HG03432 (cell line): ENCODE data around the gene ADAM11.

Experiments used
- ATAC-seq: cut with Tn5 transposase; IDR thresholded peaks from one replicate; pipeline ENCODE4 v1.9.1; 2021; ENCODE audit warnings: mild to moderate bottlenecking, moderate library complexity; ENCODE audit not compliant: unreplicated experiment

ADAM11 gene

GRCh38 chr17:44757045-44757917, 1.5 kb upstream of the ADAM11 start:
- ATAC-seq = no peak

- no peak for ATAC-seq
These were observed 822 bp upstream of the ADAM11 start for GRCh38 chr17:44757918-44758413.

DNA sequence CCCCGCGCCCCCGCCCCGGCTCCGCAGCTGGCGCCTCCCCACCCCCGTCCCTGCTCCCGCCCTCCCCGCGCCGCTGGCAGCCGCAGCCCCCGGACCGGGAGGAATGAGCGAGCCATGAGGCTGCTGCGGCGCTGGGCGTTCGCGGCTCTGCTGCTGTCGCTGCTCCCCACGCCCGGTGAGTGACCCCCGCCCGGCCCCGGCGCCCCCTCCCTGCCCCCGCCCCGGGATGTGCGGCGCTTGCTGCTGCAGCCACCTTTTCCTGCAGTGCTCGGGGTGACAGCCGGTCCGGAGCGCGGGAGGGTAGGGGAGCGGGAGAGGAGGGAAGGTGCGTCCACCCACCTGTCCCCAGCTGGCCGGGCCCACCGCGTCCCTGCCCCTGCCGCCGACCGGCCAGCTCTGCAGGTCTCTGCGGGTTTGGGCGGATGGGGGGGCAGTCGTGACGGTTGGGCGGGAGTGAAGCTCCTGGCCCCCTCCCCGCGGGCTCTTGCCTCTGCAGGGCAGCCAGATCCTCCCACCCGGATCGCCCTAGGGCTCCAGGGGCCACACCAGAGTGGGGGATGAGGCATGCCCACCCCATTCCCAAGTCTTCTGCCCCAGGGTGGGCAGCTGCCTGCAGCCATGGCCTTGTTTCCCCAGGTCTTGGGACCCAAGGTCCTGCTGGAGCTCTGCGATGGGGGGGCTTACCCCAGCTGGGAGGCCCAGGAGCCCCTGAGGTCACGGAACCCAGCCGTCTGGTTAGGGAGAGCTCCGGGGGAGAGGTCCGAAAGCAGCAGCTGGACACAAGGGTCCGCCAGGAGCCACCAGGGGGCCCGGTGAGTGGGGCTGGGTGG, 513 bp downstream of the ADAM11 start:
- ATAC-seq = no peak

DNA sequence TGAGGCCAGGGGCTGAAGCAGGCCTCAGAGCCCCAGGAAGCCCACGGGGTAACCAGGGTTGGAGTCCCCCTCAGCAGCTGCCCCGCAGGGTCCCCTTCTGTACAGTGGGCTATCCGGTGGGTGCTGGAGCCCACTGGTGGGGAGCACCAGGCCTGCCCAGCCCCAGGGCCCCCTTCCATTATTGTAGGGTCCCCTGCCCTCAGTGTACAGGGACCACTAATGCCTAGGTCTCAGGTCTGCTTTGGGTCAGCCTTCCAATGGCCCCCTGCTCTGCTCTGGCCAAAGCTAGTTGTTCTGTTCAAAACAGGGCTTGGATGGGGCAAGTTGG, 1.1 kb downstream of the ADAM11 start:
- ATAC-seq = no peak

DNA sequence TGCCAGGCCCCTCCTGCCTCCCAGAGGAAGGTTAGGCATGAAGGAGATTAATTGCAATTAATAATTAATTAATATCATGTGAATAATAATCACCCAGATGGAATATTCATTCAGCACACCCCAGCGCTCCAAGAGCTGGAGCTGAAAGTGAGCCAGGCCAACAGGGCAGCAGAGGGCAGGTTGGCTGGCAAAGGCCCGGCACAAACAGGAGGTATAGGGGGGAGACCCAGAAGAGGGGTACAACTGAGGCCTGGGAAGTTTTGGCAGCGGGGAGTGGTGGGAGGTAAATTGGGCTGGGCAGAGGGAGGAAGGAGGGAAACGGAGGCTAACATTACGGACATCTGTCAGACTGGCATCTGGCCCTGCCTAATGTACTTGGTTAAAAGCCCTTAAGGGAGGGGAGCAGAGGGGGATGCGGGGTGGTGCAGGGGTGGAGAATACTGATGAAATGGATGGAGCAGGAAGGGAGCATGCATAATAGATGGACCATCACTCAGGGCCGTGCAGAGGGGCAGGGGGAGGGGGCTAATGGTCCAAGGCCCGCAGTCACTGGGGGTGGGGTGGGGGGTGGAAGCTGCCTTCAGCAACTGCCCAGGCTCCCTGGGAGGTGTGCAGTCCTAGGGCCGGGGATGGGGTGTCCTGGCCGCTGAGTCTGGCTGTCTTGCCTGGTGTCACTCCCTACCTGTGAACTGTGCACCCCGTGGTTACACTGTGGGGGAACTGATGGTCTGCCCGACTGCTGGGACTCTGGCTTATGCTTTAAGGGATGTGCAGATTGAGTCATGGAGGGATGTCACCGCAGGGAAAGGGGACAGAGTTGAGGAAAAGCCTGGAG, 1.9 kb downstream of the ADAM11 start:
- ATAC-seq = no peak

DNA sequence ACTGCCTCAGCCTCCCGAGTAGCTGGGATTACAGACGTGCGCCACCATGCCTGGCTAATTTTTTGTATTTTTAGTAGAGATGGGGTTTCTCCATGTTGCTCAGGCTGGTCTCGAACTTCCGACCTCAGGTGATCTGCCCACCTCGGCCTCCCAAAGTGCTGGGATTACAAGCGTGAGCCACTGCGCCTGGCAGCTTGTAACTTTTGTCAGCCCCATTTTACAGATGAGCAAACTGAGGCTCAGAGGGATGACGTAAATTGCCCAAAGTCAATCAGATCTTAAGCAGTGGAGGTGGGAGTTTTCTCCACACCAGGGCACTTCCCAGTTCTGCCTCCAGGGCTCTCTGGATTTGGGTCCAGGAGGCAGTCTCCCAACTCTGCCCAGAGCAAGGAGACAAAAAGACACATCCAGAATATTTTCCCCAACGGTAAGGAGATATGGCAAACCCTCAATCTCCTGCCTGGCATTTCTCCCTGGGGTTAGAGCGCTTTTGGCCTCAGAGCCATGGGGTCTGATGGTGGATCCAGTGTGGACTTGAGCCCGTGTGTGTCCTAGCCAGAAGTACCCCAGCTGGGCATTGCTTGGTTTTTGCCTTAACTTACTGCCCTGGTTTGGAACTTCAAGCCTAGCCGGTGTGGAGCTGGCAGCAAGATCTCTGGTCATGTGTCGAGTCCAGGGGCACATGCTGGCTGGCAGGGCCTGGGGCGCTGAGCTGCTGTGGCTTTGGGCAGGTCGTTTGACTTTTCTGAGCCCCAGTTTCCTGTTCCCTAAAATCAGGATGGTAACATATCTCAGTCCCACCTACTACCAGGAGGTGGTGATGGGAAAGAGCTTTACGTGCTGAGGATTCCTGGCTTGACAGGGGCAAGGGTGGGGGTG, 3.4 kb downstream of the ADAM11 start:
- no peak for ATAC-seq

DNA sequence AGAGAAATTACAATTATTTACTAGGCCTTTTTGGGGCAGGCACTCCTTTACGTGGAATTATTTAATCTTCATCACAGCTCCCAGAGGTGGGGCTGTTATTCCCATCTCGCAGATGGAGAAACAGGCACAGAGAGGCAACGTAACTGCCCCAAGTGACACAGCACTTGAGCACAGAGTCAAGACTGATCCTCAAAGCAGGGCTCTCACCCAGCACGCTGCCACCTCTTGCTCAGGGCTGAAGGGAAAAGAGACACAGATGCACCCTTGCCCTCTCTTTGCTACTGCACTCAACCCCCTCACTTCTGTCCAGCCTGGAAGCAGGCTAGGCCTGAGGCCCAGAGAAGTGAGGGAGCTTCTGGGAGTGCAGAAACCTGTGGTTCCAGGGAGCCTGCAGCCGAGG, 4.4 kb downstream of the ADAM11 start:
- no peak for ATAC-seq

- no peak for ATAC-seq
These were observed 7.2 kb downstream of the ADAM11 start for GRCh38 chr17:44765965-44766364.

GRCh38 chr17:44766409-44767038, 7.7 kb downstream of the ADAM11 start:
- no peak for ATAC-seq

DNA sequence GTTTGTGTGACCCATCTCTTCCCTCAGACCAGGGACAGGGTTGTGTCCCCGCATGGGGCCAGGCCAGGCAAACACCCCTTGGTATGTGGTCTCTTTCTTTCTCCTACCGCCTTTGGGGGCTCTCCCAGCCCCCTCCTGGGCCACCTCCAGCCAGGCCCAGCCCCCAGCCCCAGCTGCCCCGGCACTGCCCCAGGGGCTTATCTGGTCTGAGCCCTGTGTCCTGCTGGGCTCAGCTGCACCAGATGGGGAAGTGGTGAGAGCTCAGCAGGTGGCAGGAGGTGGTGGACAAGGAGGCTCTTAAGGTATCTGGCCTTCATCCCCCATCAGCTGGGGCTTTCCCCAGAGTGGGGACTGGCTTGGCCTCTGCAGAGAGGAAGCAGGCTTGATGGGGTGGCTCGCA, 8.7 kb downstream of the ADAM11 start:
- no peak for ATAC-seq

DNA sequence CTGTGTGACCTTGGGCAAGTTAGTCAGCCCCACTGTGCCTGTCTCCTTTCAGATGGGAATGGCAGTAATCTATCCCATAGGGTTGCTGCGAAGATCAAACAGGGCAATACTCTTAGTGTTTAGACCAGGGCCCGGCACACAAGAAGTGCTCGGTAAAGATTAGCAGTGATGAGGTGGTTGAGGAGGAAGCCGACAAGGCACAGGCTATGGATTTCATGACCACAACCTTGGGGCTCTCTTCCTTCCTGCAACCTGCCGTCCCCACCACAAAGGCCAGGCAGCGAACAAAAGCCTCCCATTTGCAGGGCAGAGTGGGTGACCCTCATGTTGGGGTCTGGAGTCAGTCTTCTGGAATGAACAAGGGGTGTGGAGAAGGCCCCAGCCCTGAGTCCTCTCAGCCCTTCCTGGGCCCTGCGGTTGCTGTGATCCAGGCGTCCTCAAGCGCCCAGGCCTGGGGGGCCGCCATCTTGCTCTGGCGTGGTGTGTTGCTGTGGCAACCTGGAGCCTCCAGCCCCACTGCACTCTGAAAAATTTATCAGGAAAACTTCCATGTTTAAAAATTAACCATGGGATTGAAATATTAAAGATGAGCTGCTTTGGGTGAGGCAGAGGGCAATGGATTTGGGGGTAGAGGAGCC, 9.8 kb downstream of the ADAM11 start:
- no peak for ATAC-seq

DNA sequence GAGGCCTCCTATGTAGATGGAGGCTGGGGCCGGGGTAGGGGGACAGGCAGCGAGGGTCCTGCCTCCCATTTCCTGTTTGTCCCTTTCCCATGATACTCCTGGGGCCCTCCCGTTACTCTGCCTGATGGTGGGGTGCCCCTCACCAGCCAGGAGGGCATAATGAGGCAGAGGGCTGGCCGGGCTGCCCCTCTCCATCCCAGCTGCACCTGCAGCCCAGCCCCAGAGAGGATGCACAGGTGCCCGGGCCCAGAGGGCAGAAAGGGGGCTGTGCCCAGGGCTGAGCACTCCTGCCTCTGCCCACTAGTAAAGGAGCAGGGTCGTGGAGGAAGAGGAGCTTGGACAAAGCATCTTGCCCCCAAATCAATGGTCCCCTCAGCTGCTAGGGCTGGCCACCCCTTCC, 10.4 kb downstream of the ADAM11 start:
- no peak for ATAC-seq

GRCh38 chr17:44769647-44770084, 10.9 kb downstream of the ADAM11 start:
- no peak for ATAC-seq

GRCh38 chr17:44770166-44770925, 11.6 kb downstream of the ADAM11 start:
- no peak for ATAC-seq

DNA sequence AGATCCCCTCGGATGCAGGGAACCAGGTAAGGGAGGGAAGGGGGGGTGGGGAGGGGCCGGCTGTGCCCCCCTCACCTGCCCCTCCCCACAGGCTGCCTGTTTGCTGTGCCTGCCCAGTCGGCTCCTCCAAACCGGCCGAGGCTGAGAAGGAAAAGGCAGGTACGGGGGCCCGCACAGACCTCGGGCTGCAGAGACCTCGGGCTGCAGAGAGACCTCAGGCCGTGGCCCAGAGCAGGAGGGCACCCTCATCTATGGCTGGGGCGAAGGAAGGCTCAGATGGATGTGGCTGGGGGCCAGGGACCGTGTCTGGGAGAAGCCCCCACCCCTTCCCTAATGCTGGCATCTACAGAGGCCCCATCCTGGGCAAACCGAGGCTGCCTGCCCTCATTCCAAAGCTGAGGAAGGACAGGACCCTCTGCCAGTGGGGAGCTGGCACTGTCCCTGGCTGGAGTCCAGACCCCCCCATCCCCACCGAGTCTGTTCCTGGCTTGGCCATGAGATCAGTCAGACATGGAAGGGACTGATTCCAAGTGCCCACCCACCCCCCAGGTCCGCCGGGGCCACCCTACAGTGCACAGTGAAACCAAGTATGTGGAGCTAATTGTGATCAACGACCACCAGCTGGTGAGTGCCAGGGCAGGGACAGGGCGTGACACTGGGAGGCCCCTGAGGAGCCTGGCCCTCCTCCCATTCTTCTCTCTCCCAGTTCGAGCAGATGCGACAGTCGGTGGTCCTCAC, 13.7 kb downstream of the ADAM11 start:
- no peak for ATAC-seq

- no peak for ATAC-seq
These were observed 14.4 kb downstream of the ADAM11 start for GRCh38 chr17:44773140-44773539.

- ATAC-seq = peak; percentile 41
These were observed 15.7 kb downstream of the ADAM11 start for GRCh38 chr17:44774271-44775135.
